Stimulated activated CD8-positive, alpha-beta memory T cell treated with anti-CD3 and anti-CD28 coated beads, Interleukin-12 subunit alpha, Interleukin-12 subunit beta, amount 100 ng/mL, for 4 hours (primary cell): Measurements from ENCODE around the gene TLN1.

Source experiments
- DNase-seq: peaks from one replicate; pipeline ENCODE4 v3.0.0-alpha.2; 2020; ENCODE audit warnings: low read depth

Gene TLN1

GRCh38 chr9:35728041-35728971 lies 3.7 kb downstream of the TLN1 start:
- no peak for DNase-seq

GRCh38 chr9:35727676-35728040 lies 4.3 kb downstream of the TLN1 start:
- DNase-seq = no peak

- no peak for DNase-seq
These were observed 5.1 kb downstream of the TLN1 start for GRCh38 chr9:35726931-35727330.

- no peak for DNase-seq
These were observed 6.6 kb downstream of the TLN1 start for GRCh38 chr9:35725362-35725761.

- DNase-seq = no peak
These were observed 8.1 kb downstream of the TLN1 start for GRCh38 chr9:35723908-35724307.

- no peak for DNase-seq
These were observed 8.6 kb downstream of the TLN1 start for GRCh38 chr9:35723426-35723825.

GRCh38 chr9:35719546-35719945 lies 12.4 kb downstream of the TLN1 start:
- DNase-seq = no peak

GRCh38 chr9:35718721-35719511 lies 13.1 kb downstream of the TLN1 start:
- DNase-seq = no peak

- no peak for DNase-seq
These were observed 14.7 kb downstream of the TLN1 start for GRCh38 chr9:35717132-35717870.

GRCh38 chr9:35716230-35716629 lies 15.8 kb downstream of the TLN1 start:
- no peak for DNase-seq

- no peak for DNase-seq
These were observed 17.3 kb downstream of the TLN1 start for GRCh38 chr9:35714579-35715252.

- DNase-seq = no peak
These were observed 17.9 kb downstream of the TLN1 start for GRCh38 chr9:35714123-35714522.

GRCh38 chr9:35713578-35713977 lies 18.4 kb downstream of the TLN1 start:
- no peak for DNase-seq

GRCh38 chr9:35712762-35713400 lies 19.1 kb downstream of the TLN1 start:
- no peak for DNase-seq

- DNase-seq = no peak
These were observed 20.2 kb downstream of the TLN1 start for GRCh38 chr9:35711501-35712428.

GRCh38 chr9:35710818-35711500 lies 21.0 kb downstream of the TLN1 start:
- DNase-seq = no peak

- no peak for DNase-seq
These were observed 23.8 kb downstream of the TLN1 start for GRCh38 chr9:35708146-35708545.

GRCh38 chr9:35706951-35707350 lies 25.0 kb downstream of the TLN1 start:
- no peak for DNase-seq

- DNase-seq = no peak
These were observed 26.1 kb downstream of the TLN1 start for GRCh38 chr9:35705836-35706430.
